Activated CD8-positive, alpha-beta T cell treated with anti-CD3 and anti-CD28 coated beads for 36 hours (primary cell): ENCODE measurements around the gene TM4SF20. TPM values are rescaled to one million over a fixed set of nuclear protein-coding genes. Genes with fewer than 3 reads are reported as not detected.

Experiments used
- total RNA-seq, 2 experiments: library from RNA; stranded (reverse); gene quantifications; one replicate each; pipeline ENCODE4 v1.2.3, GENCODE V29; 2021

The TM4SF20 gene
- total RNA-seq, 2 experiments from 2014 or later: not detected

Other genes starting within 250 kb of the TM4SF20 start
- not detected for gene COL4A4, start 215.1 kb downstream of the TM4SF20 start, total RNA-seq
- not detected for gene COL4A3, start 214.7 kb downstream of the TM4SF20 start, total RNA-seq
- 10 to 100 TPM; 66.5 to 73.9 TPM for gene MFF, start 54.1 kb downstream of the TM4SF20 start, total RNA-seq
- not detected for gene SCYGR1, start 8.6 kb upstream of the TM4SF20 start, total RNA-seq
- gene AGFG1, start 92.8 kb upstream of the TM4SF20 start, total RNA-seq: 100 to 1,000 TPM; 117 to 119 TPM
- gene SCYGR2, start 219.6 kb upstream of the TM4SF20 start, total RNA-seq: not detected
- not detected for gene SCYGR3, start 235.5 kb upstream of the TM4SF20 start, total RNA-seq
- not detected for gene SCYGR4, start 238.2 kb upstream of the TM4SF20 start, total RNA-seq